DND-41 (cell line): Measurements from ENCODE around the gene MYL1.

Experiments used
- ATAC-seq: fragments of 200-7000 bp; cut with Tn5 transposase; 3 replicates; pipeline ENCODE4 v1.9.1; 2021; ENCODE audit warnings: low read depth; ENCODE audit not compliant: insufficient read depth
- DNase-seq: peaks from one replicate; pipeline ENCODE4 v3.0.0-alpha.2; 2020
- H2AFZ ChIP-seq: 2 replicates; pipeline ENCODE4 v1.6.0; 2012; ENCODE audit warnings: low read depth, low read length
- H3K27ac ChIP-seq: 2 replicates; pipeline ENCODE4 v1.5.1; 2012; ENCODE audit warnings: low read length, inconsistent platforms
- H3K27me3 ChIP-seq: fragments of 200-600 bp; sonication (generic); 2 replicates; pipeline ENCODE4 v1.6.0; 2012; ENCODE audit warnings: low read length, mild to moderate bottlenecking, inconsistent platforms; ENCODE audit not compliant: insufficient read depth, poor library complexity
- H3K36me3 ChIP-seq: 2 replicates; pipeline ENCODE4 v1.5.1; 2012; ENCODE audit warnings: low read length, inconsistent platforms; ENCODE audit not compliant: insufficient read depth
- H3K4me1 ChIP-seq: 2 replicates; pipeline ENCODE4 v1.5.1; 2012; ENCODE audit warnings: mild to moderate bottlenecking, low read length; ENCODE audit not compliant: insufficient read depth
- H3K4me2 ChIP-seq: 2 replicates; pipeline ENCODE4 v1.6.0; 2012; ENCODE audit warnings: mild to moderate bottlenecking, moderate library complexity, low read length, inconsistent platforms; ENCODE audit not compliant: insufficient read depth
- H3K4me3 ChIP-seq, 2 experiments: fragments of 200-600 bp in 1 of 2; shearing (Covaris generic) in 1 of 2; 2 replicates each; pipeline ENCODE4 v1.5.1; 2012 to 2016; ENCODE audit warnings: inconsistent platforms in 2 of 2, low read length in 2 of 2, mild to moderate bottlenecking in 2 of 2, low read depth in 1 of 2, moderate library complexity in 1 of 2
- H3K79me2 ChIP-seq: 2 replicates; pipeline ENCODE4 v1.6.0; 2012; ENCODE audit warnings: low read length, inconsistent platforms; ENCODE audit not compliant: insufficient read depth
- H3K9ac ChIP-seq: 2 replicates; pipeline ENCODE4 v1.6.0; 2012; ENCODE audit warnings: low read depth, mild to moderate bottlenecking, inconsistent platforms, low read length, moderate library complexity
- H3K9me3 ChIP-seq: 2 replicates; pipeline ENCODE4 v1.5.1; 2012; ENCODE audit warnings: low read length, moderate library complexity, mild to moderate bottlenecking, inconsistent platforms; ENCODE audit not compliant: insufficient read depth, severe bottlenecking
- H4K20me1 ChIP-seq: 2 replicates; pipeline ENCODE4 v1.6.0; 2012; ENCODE audit warnings: low read length; ENCODE audit not compliant: insufficient read depth
- EZH2 ChIP-seq: IDR thresholded peaks from 3 replicates; pipeline ENCODE4 v1.6.1; 2012; ENCODE audit warnings: borderline replicate concordance, low read depth, mild to moderate bottlenecking, moderate library complexity, low read length, inconsistent platforms; ENCODE audit not compliant: severe bottlenecking
- TF ChIP-seq, protein P1 (sequence below): IDR thresholded peaks from 2 replicates; pipeline ENCODE4 v1.5.1; 2012; ENCODE audit warnings: borderline replicate concordance, low read length, moderate library complexity, mild to moderate bottlenecking; ENCODE audit not compliant: poor library complexity, severe bottlenecking; ENCODE audit errors: extremely low read depth

The MYL1 gene

GRCh38 chr2:210324458-210324857 is 9.5 kb upstream of the MYL1 start:
- H3K4me2 ChIP-seq = no peak overlapping the region
- H3K79me2 ChIP-seq = no peaks in the 10 kb centered on the region
- no peak for TF ChIP-seq EZH2
- no peaks in the 10 kb centered on the region for H3K4me1 ChIP-seq
- H3K27ac ChIP-seq = no peak overlapping the region
- H3K36me3 ChIP-seq = no peaks in the 10 kb centered on the region
- H2AFZ ChIP-seq = no peak overlapping the region
- no peaks in the 10 kb centered on the region for H3K9me3 ChIP-seq
- no peak overlapping the region for H3K4me3 ChIP-seq
- H4K20me1 ChIP-seq = no peaks in the 10 kb centered on the region
- H3K9ac ChIP-seq = no peak overlapping the region
- DNase-seq (no peak), ATAC-seq (no peak)
- H3K27me3 ChIP-seq = no peaks in the 10 kb centered on the region

- Histone ChIP-seq H3K79me2 (no peaks in the 10 kb centered on the region), H2AFZ (no peak overlapping the region), H4K20me1 (no peaks in the 10 kb centered on the region), H3K27ac (no peak overlapping the region), H3K4me1 (no peaks in the 10 kb centered on the region), H3K27me3 (no peaks in the 10 kb centered on the region), H3K9ac (no peak overlapping the region), H3K4me2 (no peak overlapping the region), H3K4me3 (no peak overlapping the region), H3K36me3 (no peaks in the 10 kb centered on the region), H3K9me3 (no peaks in the 10 kb centered on the region)
- TF ChIP-seq, protein P1, sequence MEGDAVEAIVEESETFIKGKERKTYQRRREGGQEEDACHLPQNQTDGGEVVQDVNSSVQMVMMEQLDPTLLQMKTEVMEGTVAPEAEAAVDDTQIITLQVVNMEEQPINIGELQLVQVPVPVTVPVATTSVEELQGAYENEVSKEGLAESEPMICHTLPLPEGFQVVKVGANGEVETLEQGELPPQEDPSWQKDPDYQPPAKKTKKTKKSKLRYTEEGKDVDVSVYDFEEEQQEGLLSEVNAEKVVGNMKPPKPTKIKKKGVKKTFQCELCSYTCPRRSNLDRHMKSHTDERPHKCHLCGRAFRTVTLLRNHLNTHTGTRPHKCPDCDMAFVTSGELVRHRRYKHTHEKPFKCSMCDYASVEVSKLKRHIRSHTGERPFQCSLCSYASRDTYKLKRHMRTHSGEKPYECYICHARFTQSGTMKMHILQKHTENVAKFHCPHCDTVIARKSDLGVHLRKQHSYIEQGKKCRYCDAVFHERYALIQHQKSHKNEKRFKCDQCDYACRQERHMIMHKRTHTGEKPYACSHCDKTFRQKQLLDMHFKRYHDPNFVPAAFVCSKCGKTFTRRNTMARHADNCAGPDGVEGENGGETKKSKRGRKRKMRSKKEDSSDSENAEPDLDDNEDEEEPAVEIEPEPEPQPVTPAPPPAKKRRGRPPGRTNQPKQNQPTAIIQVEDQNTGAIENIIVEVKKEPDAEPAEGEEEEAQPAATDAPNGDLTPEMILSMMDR = no peak
- no peak for TF ChIP-seq EZH2
- ATAC-seq (no peak), DNase-seq (no peak)
Observed at GRCh38 chr2:210323003-210323402, 8.0 kb upstream of the MYL1 start.

- Histone ChIP-seq H2AFZ (no peak overlapping the region), H3K27me3 (no peaks in the 10 kb centered on the region), H3K36me3 (no peaks in the 10 kb centered on the region), H3K4me1 (no peaks in the 10 kb centered on the region), H3K4me3 (no peak overlapping the region), H3K4me2 (no peak overlapping the region), H3K9ac (no peak overlapping the region), H3K27ac (no peak overlapping the region), H3K9me3 (no peaks in the 10 kb centered on the region), H4K20me1 (no peaks in the 10 kb centered on the region), H3K79me2 (no peaks in the 10 kb centered on the region)
- no peak for DNase-seq
- no peak for ATAC-seq
- TF ChIP-seq EZH2 = no peak
Observed at GRCh38 chr2:210318891-210319290, 3.9 kb upstream of the MYL1 start.

GRCh38 chr2:210318486-210318885 is 3.5 kb upstream of the MYL1 start:
- no peaks in the 10 kb centered on the region for H3K4me1 ChIP-seq
- ATAC-seq (no peak), DNase-seq (no peak)
- H3K9ac ChIP-seq = no peak overlapping the region
- TF ChIP-seq, protein P1 = no peak
- no peak overlapping the region for H2AFZ ChIP-seq
- H3K36me3 ChIP-seq = no peaks in the 10 kb centered on the region
- H3K4me2 ChIP-seq = no peak overlapping the region
- no peaks in the 10 kb centered on the region for H3K9me3 ChIP-seq
- no peaks in the 10 kb centered on the region for H3K79me2 ChIP-seq
- no peak overlapping the region for H3K27ac ChIP-seq
- H3K4me3 ChIP-seq = no peak overlapping the region
- H3K27me3 ChIP-seq = no peaks in the 10 kb centered on the region
- no peaks in the 10 kb centered on the region for H4K20me1 ChIP-seq
